GM23248 (cell line): ENCODE data around the gene LGALS13. TPM values are rescaled to one million over a fixed set of nuclear protein-coding genes. Genes with fewer than 3 reads are reported as not detected.

Experiments
- DNase-seq: peaks from one replicate; pipeline ENCODE4 v3.0.0-alpha.2; 2015
- H2AFZ ChIP-seq: fragments of 200-600 bp; sonication (generic); 2 replicates; pipeline ENCODE4 v1.6.1; 2016; ENCODE audit warnings: antibody characterized with exemption
- H3F3A ChIP-seq: fragments of 200-600 bp; sonication (generic); 2 replicates; pipeline ENCODE4 v1.6.1; 2016; ENCODE audit warnings: mild to moderate bottlenecking, antibody characterized with exemption, mixed run types; ENCODE audit not compliant: insufficient read depth
- H3K27ac ChIP-seq: fragments of 200-600 bp; sonication (generic); 2 replicates; pipeline ENCODE4 v1.5.1; 2016; ENCODE audit warnings: mild to moderate bottlenecking
- H3K27me3 ChIP-seq: fragments of 200-600 bp; sonication (generic); replicated peaks from 2 replicates; pipeline ENCODE4 v1.6.1; 2016; ENCODE audit warnings: mild to moderate bottlenecking; ENCODE audit not compliant: insufficient read depth
- H3K36me3 ChIP-seq: fragments of 200-600 bp; sonication (generic); 2 replicates; pipeline ENCODE4 v1.6.1; 2016; ENCODE audit warnings: low read depth, mild to moderate bottlenecking
- H3K4me1 ChIP-seq: fragments of 200-600 bp; sonication (generic); 2 replicates; pipeline ENCODE4 v1.6.1; 2016; ENCODE audit warnings: mild to moderate bottlenecking; ENCODE audit not compliant: insufficient read depth
- H3K4me2 ChIP-seq: fragments of 200-600 bp; sonication (generic); one replicate; pipeline ENCODE4 v1.6.1; 2016; ENCODE audit warnings: mild to moderate bottlenecking; ENCODE audit not compliant: unreplicated experiment
- H3K4me3 ChIP-seq: fragments of 200-600 bp; sonication (generic); 2 replicates; pipeline ENCODE4 v1.5.1; 2016; ENCODE audit warnings: mild to moderate bottlenecking
- H3K79me2 ChIP-seq: fragments of 200-600 bp; sonication (generic); 2 replicates; pipeline ENCODE4 v1.6.1; 2016; ENCODE audit warnings: mild to moderate bottlenecking; ENCODE audit not compliant: insufficient read depth
- H3K9ac ChIP-seq: fragments of 200-600 bp; sonication (generic); 2 replicates; pipeline ENCODE4 v1.6.1; 2016; ENCODE audit warnings: mild to moderate bottlenecking
- H3K9me2 ChIP-seq: fragments of 200-600 bp; sonication (generic); 2 replicates; pipeline ENCODE4 v1.6.1; 2016; ENCODE audit warnings: mixed run types, mild to moderate bottlenecking, moderate library complexity; ENCODE audit not compliant: insufficient read depth
- H3K9me3 ChIP-seq: fragments of 200-600 bp; sonication (generic); one replicate; pipeline ENCODE4 v1.6.1; 2017; ENCODE audit warnings: low read depth
- H4K20me1 ChIP-seq: fragments of 200-600 bp; sonication (generic); 2 replicates; pipeline ENCODE4 v1.6.0; 2016; ENCODE audit not compliant: insufficient read depth
- EZH2 ChIP-seq: fragments of 200-600 bp; sonication (generic); IDR thresholded peaks from 2 replicates; pipeline ENCODE4 v1.6.1; 2018; ENCODE audit warnings: antibody characterized with exemption, mild to moderate bottlenecking; ENCODE audit not compliant: insufficient read depth, poor library complexity, severe bottlenecking
- EZH2phosphoT487 ChIP-seq: fragments of 200-600 bp; sonication (generic); IDR thresholded peaks from 2 replicates; pipeline ENCODE4 v1.6.1; 2018; ENCODE audit warnings: antibody characterized with exemption, moderate library complexity, mild to moderate bottlenecking, low read depth; ENCODE audit not compliant: insufficient read depth
- WGBS, 2 experiments: methylation state at CpG; one replicate each; pipeline ENCODE4 v1.1.6; 2015 to 2017; ENCODE audit warnings: low lambda C conversion rate in 2 of 2, low coverage in 1 of 2; ENCODE audit errors: missing lambda C conversion rate in 2 of 2; 5-methylcytosine and 5-hydroxymethylcytosine counted together
- in situ Hi-C: fragments of 300-500 bp; cut with MboI; formaldehyde crosslinking; loops from 2 replicates; pipeline ENCODE4 v1.15.0; 2020
- polyA plus RNA-seq: library from polyadenylated mRNA; unstranded; fragments of >200 nt; fragmentation: Nextera tagmentation; extraction: Ambion mirVana; gene quantifications from 2 replicates; pipeline ENCODE4 v1.2.1, GENCODE V29; 2016
- total RNA-seq: library from RNA; depleted of rRNA; stranded (reverse); fragments of >200 nt; shearing (Covaris generic); gene quantifications from 2 replicates; pipeline ENCODE4 v1.2.3, GENCODE V29; 2014; rRNA removed

Gene LGALS13, protein sequence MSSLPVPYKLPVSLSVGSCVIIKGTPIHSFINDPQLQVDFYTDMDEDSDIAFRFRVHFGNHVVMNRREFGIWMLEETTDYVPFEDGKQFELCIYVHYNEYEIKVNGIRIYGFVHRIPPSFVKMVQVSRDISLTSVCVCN
- total RNA-seq (not detected in 2 replicates), polyA plus RNA-seq (not detected in 2 replicates)

DNA sequence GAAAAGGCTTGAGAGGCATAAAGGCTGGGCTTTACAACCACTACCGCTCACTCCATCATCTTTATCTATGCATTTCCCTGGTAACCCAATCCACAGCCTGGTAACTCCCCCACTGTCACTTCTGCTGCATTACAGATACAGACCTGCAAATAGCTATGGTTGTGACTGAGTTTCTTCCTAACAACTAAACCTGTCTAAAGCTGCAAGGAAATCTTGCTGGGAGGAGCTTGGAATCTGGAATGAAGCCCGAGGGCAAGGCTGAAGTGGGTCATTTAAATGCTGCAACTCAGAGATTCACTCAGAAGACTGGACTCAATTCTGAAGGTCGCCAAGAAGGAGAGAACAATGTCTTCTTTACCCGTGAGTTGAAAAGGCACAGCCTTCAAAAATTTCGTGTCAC lies at the start of gene LGALS13:
Gene LGALS13 (plus strand): TSS at position 301 of the 400 bp plus-strand sequence. CDS start 45 bp downstream, at position 346.
- H3K4me2 ChIP-seq, result no peak within 1 kb of the TSS
- no peak within 1 kb of the TSS for H3K27ac ChIP-seq
- DNase-seq, result no peak
- no peaks in the 10 kb centered on the region for H3K9me3 ChIP-seq
- H4K20me1 ChIP-seq, result no peaks in the 10 kb centered on the region
- no peaks in the 10 kb centered on the region for H3F3A ChIP-seq
- H3K9ac ChIP-seq, result no peak within 1 kb of the TSS
- H3K79me2 ChIP-seq, result no peaks in the 10 kb centered on the region
- H3K4me3 ChIP-seq, result no peak within 1 kb of the TSS
- no peaks in the 10 kb centered on the region for H3K9me2 ChIP-seq
- no peaks in the 10 kb centered on the region for H3K36me3 ChIP-seq
- H3K27me3 ChIP-seq, result peaks cover 8% of the 10 kb centered on the region; the same call in 1 of the 2 replicates
- WGBS, 2 experiments, result 10 to 13% methylated on average over 5 of the region's 5 CpGs
- in situ Hi-C loops, result no loop called here
- H3K4me1 ChIP-seq, result no peaks in the 10 kb centered on the region
- no peak for TF ChIP-seq EZH2phosphoT487
- TF ChIP-seq EZH2, result no peak
- no peak within 1 kb of the TSS for H2AFZ ChIP-seq

DNA sequence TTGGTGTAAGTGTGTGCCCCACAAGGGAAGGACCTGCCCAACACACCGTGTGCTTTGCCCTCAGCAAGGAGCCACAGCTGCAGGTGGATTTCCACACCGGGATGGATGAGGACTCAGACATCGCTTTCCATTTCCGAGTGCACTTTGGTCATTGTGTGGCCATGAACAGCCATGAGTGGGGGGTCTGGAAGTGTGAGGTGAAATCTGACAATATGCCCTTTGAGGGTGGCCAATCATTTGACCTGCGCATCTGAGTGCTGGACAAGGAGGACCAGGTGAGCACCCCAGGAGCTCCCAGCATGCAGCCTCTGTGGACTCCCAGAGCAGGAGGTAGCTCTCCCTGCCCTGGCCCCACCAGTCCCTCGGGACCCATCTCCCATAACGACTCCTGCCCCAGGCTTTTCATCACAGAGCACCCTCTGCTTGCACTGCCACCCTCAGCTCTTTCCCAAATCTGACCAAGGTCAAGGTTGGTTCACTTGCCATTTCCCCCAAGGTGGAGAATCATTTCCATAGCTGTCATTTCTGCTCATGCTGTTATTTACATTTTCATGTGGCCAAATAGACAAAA lies 49.2 kb upstream of the LGALS13 start:
- H3K27me3 ChIP-seq, result peaks cover 21% of the 10 kb centered on the region
- H4K20me1 ChIP-seq, result no peaks in the 10 kb centered on the region
- WGBS, 2 experiments, result 28 to 34% methylated on average over 7 of the region's 7 CpGs
- H3K36me3 ChIP-seq, result no peaks in the 10 kb centered on the region
- in situ Hi-C loops, result no loop called here
- no peaks in the 10 kb centered on the region for H3K9me2 ChIP-seq
- TF ChIP-seq EZH2phosphoT487 (no peak), EZH2 (no peak)
- H3K9ac ChIP-seq, result no peak overlapping the region
- H3K27ac ChIP-seq, result no peak overlapping the region
- no peaks in the 10 kb centered on the region for H3K4me1 ChIP-seq
- H3K4me3 ChIP-seq, result no peak overlapping the region
- H2AFZ ChIP-seq, result no peak overlapping the region
- H3K9me3 ChIP-seq, result no peaks in the 10 kb centered on the region
- no peak for DNase-seq
- no peaks in the 10 kb centered on the region for H3K79me2 ChIP-seq
- no peaks in the 10 kb centered on the region for H3F3A ChIP-seq
- no peak overlapping the region for H3K4me2 ChIP-seq

DNA sequence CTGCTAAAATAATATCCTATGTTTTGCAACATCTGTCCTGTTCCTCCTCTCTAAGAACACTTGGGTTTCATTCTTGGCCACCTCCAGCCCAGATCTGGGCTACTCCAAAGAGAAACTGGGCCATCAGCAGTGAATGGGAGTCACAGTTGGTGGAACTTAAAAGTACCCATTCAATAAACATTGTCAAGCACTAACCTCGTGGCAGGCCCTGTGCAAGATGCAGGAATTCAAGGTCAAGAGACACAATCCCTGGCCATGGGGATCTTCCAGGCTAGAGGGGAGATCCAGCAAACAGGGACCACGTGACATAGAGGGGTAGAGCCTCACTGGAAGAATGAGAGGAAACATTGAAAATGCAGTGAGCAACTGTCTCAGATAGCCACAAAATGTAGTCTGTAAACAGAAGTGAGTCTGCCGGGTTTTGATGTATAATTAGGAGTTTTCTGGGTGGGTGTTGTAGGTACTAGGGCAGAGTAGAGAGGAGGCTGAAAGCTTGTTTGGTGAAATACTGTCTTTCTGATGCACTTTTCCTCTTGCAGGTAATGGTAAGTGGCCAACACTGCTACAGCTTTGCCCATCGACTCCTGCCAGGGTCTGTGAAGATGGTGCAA lies 47.5 kb upstream of the LGALS13 start:
- no peaks in the 10 kb centered on the region for H3K9me3 ChIP-seq
- no peak overlapping the region for H2AFZ ChIP-seq
- no peaks in the 10 kb centered on the region for H3K36me3 ChIP-seq
- TF ChIP-seq EZH2phosphoT487, result no peak
- TF ChIP-seq EZH2, result no peak
- DNase-seq, result no peak
- H3K79me2 ChIP-seq, result no peaks in the 10 kb centered on the region
- no peak overlapping the region for H3K4me2 ChIP-seq
- peaks cover 21% of the 10 kb centered on the region for H3K27me3 ChIP-seq
- H3K9me2 ChIP-seq, result no peaks in the 10 kb centered on the region
- H3K9ac ChIP-seq, result no peak overlapping the region
- in situ Hi-C loops, result no loop called here
- no peak overlapping the region for H3K27ac ChIP-seq
- no peaks in the 10 kb centered on the region for H4K20me1 ChIP-seq
- WGBS, 2 experiments, result 11 to 16% methylated on average over 4 of the region's 4 CpGs
- H3F3A ChIP-seq, result no peaks in the 10 kb centered on the region
- H3K4me1 ChIP-seq, result no peaks in the 10 kb centered on the region
- H3K4me3 ChIP-seq, result no peak overlapping the region

DNA sequence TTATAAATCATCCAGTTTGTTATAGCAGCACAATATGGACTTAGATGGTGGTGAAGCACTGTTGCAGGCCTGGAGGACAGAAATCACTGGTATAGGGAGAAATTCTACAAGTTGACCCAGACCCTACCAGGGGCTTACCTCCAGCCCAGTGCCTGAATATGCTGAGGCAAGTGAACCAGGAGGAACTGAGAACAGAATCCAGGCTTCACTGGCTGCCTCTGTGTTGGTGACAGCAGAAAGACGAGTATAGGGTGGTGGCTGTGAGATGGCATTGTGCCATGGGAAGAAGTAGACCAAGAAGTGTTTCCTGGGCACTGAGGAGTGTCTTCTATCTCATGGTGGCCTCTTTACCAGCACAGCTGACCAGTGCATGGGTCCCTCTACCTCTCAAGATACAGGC lies 46.4 kb upstream of the LGALS13 start:
- in situ Hi-C loops, result no loop called here

More for the DNA sequence above, 46.4 kb upstream of the LGALS13 start:
- Histone ChIP-seq H4K20me1 (no peaks in the 10 kb centered on the region), H3K27ac (no peak overlapping the region), H3K9ac (no peak overlapping the region), H3K9me3 (no peaks in the 10 kb centered on the region), H3K4me2 (no peak overlapping the region), H3K4me1 (no peaks in the 10 kb centered on the region), H3K79me2 (no peaks in the 10 kb centered on the region), H2AFZ (no peak overlapping the region), H3K36me3 (no peaks in the 10 kb centered on the region), H3K4me3 (no peak overlapping the region), H3F3A (no peaks in the 10 kb centered on the region), H3K27me3 (peaks cover 29% of the 10 kb centered on the region), H3K9me2 (no peaks in the 10 kb centered on the region)
- DNase-seq, result no peak
- 0% methylated on average over 1 of the region's 1 CpG for WGBS, 2 experiments
- TF ChIP-seq EZH2phosphoT487 (no peak), EZH2 (no peak)
